HepG2 (cell line): ENCODE results near the gene MAML1.

Experiments used
- JUNB ChIP-seq: sonication (generic); formaldehyde crosslinking; IDR thresholded peaks from 2 replicates; pipeline ENCODE4 v1.8.0; 2022; ENCODE audit warnings: missing genetic modification reagents, mild to moderate bottlenecking, borderline replicate concordance
- KMT2A ChIP-seq: sonication (generic); formaldehyde crosslinking; IDR thresholded peaks from 2 replicates; pipeline ENCODE4 v1.4.0; 2020; ENCODE audit warnings: missing genetic modification reagents
- PHF8 ChIP-seq: sonication (generic); formaldehyde crosslinking; IDR thresholded peaks from 2 replicates; pipeline ENCODE4 v1.5.0; 2020; ENCODE audit warnings: missing genetic modification reagents
- SMAD1 ChIP-seq: sonication (generic); formaldehyde crosslinking; IDR thresholded peaks from 2 replicates; pipeline ENCODE4 v1.4.0; 2020; ENCODE audit warnings: missing genetic modification reagents, low read depth, mild to moderate bottlenecking, borderline replicate concordance
- SMC3 ChIP-seq: IDR thresholded peaks from 2 replicates; pipeline ENCODE4 v1.6.1; 2011; ENCODE audit warnings: low read length, improper control_type of control experiment
- TF ChIP-seq, protein P1 (sequence below): sonication (generic); formaldehyde crosslinking; IDR thresholded peaks from 2 replicates; pipeline ENCODE4 v1.5.0; 2020; ENCODE audit warnings: mild to moderate bottlenecking, missing genetic modification reagents, moderate library complexity
- TF ChIP-seq, protein P2 (sequence below): sonication (generic); formaldehyde crosslinking; IDR thresholded peaks from 2 replicates; pipeline ENCODE4 v1.9.0; 2021; ENCODE audit warnings: missing genetic modification reagents, mild to moderate bottlenecking, borderline replicate concordance
- TF ChIP-seq, protein P3 (sequence below): IDR thresholded peaks from 2 replicates; pipeline ENCODE4 v1.6.1; 2012; ENCODE audit warnings: inconsistent platforms
- TF ChIP-seq, protein P4 (sequence below): sonication (generic); formaldehyde crosslinking; IDR thresholded peaks from 2 replicates; pipeline ENCODE4 v1.4.0; 2020; ENCODE audit warnings: mild to moderate bottlenecking, missing genetic modification reagents, borderline replicate concordance

DNA sequence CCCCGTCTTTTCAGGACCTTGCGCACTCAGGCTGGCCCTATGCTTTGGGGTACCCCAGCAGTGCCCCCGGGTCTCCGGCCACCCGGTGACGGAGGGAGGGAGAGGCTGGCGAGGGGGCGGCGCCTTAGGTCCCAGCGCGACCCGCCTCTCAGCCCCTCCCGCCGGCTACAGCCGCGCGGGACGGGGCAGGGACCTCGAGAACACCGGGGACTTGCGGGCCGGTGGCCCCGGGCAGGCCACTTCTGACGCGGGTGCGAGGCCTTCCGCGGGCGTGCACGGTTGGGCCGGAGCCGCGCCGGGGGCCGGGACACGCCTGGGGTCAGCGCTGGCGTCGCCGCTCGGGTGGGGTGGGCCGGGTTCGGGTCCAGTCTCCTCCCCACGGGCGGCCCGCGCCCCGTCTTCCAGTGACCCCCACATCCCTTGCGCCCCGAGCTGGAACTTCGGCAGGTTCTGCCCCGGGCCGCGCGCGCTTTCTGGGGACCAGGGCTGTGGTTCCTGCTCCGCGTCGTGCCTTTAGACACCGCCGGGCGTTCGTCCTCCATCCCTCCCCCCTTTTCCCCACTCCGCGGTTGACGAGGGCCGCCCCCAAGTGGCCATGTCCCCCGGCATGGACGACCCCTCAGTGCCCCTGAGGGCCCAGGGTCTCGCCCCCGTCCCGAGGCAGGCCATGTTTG is 84.3 kb downstream of the MAML1 start:
- no peak for TF ChIP-seq KMT2A (CRISPR knock-in tag)
- TF ChIP-seq PHF8 (CRISPR knock-in tag) = no peak
- TF ChIP-seq SMC3 = no peak
- TF ChIP-seq, protein P1, sequence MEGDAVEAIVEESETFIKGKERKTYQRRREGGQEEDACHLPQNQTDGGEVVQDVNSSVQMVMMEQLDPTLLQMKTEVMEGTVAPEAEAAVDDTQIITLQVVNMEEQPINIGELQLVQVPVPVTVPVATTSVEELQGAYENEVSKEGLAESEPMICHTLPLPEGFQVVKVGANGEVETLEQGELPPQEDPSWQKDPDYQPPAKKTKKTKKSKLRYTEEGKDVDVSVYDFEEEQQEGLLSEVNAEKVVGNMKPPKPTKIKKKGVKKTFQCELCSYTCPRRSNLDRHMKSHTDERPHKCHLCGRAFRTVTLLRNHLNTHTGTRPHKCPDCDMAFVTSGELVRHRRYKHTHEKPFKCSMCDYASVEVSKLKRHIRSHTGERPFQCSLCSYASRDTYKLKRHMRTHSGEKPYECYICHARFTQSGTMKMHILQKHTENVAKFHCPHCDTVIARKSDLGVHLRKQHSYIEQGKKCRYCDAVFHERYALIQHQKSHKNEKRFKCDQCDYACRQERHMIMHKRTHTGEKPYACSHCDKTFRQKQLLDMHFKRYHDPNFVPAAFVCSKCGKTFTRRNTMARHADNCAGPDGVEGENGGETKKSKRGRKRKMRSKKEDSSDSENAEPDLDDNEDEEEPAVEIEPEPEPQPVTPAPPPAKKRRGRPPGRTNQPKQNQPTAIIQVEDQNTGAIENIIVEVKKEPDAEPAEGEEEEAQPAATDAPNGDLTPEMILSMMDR (CRISPR knock-in tag) = no peak
- TF ChIP-seq, protein P2, sequence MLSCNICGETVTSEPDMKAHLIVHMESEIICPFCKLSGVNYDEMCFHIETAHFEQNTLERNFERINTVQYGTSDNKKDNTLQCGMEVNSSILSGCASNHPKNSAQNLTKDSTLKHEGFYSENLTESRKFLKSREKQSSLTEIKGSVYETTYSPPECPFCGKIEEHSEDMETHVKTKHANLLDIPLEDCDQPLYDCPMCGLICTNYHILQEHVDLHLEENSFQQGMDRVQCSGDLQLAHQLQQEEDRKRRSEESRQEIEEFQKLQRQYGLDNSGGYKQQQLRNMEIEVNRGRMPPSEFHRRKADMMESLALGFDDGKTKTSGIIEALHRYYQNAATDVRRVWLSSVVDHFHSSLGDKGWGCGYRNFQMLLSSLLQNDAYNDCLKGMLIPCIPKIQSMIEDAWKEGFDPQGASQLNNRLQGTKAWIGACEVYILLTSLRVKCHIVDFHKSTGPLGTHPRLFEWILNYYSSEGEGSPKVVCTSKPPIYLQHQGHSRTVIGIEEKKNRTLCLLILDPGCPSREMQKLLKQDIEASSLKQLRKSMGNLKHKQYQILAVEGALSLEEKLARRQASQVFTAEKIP (CRISPR knock-in tag) = no peak
- no peak for TF ChIP-seq SMAD1 (CRISPR knock-in tag)
- TF ChIP-seq, protein P3, sequence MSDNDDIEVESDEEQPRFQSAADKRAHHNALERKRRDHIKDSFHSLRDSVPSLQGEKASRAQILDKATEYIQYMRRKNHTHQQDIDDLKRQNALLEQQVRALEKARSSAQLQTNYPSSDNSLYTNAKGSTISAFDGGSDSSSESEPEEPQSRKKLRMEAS = no peak
- TF ChIP-seq JUNB (CRISPR knock-in tag) = no peak
- TF ChIP-seq, protein P4, sequence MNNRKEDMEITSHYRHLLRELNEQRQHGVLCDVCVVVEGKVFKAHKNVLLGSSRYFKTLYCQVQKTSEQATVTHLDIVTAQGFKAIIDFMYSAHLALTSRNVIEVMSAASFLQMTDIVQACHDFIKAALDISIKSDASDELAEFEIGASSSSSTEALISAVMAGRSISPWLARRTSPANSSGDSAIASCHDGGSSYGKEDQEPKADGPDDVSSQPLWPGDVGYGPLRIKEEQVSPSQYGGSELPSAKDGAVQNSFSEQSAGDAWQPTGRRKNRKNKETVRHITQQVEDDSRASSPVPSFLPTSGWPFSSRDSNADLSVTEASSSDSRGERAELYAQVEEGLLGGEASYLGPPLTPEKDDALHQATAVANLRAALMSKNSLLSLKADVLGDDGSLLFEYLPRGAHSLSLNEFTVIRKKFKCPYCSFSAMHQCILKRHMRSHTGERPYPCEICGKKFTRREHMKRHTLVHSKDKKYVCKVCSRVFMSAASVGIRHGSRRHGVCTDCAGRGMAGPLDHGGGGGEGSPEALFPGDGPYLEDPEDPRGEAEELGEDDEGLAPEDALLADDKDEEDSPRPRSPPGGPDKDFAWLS (CRISPR knock-in tag) = no peak
